ENCODE results near the gene EPG5.

DNA sequence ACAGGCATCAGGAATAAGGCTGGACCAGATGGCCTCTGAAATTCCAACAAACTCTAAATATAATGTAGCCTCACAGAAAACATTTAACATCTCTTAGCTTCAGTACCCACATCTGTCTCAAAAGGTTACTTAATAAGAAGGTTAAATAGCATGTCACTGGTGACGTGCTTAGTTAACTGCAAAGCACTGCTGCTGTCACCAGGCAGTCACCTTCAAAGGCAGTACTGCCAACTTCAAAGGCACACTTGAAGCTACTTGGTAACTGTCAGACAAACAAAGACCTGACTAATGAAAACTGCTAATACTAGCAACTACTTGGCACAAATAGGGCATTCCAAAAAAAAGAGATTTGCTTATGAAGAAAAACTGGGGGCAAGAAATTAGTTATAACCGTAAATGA is 36.2 kb downstream of the EPG5 start:
- TF ChIP-seq, protein P1, sequence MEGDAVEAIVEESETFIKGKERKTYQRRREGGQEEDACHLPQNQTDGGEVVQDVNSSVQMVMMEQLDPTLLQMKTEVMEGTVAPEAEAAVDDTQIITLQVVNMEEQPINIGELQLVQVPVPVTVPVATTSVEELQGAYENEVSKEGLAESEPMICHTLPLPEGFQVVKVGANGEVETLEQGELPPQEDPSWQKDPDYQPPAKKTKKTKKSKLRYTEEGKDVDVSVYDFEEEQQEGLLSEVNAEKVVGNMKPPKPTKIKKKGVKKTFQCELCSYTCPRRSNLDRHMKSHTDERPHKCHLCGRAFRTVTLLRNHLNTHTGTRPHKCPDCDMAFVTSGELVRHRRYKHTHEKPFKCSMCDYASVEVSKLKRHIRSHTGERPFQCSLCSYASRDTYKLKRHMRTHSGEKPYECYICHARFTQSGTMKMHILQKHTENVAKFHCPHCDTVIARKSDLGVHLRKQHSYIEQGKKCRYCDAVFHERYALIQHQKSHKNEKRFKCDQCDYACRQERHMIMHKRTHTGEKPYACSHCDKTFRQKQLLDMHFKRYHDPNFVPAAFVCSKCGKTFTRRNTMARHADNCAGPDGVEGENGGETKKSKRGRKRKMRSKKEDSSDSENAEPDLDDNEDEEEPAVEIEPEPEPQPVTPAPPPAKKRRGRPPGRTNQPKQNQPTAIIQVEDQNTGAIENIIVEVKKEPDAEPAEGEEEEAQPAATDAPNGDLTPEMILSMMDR (IDR thresholded peaks at IDR 0.05; ENCODE audit: insufficient read depth, low read length): no peak
- TF ChIP-seq POLR2AphosphoS5 (IDR thresholded peaks at IDR 0.05; ENCODE audit: low read depth): no peak
- TF ChIP-seq, protein P2, sequence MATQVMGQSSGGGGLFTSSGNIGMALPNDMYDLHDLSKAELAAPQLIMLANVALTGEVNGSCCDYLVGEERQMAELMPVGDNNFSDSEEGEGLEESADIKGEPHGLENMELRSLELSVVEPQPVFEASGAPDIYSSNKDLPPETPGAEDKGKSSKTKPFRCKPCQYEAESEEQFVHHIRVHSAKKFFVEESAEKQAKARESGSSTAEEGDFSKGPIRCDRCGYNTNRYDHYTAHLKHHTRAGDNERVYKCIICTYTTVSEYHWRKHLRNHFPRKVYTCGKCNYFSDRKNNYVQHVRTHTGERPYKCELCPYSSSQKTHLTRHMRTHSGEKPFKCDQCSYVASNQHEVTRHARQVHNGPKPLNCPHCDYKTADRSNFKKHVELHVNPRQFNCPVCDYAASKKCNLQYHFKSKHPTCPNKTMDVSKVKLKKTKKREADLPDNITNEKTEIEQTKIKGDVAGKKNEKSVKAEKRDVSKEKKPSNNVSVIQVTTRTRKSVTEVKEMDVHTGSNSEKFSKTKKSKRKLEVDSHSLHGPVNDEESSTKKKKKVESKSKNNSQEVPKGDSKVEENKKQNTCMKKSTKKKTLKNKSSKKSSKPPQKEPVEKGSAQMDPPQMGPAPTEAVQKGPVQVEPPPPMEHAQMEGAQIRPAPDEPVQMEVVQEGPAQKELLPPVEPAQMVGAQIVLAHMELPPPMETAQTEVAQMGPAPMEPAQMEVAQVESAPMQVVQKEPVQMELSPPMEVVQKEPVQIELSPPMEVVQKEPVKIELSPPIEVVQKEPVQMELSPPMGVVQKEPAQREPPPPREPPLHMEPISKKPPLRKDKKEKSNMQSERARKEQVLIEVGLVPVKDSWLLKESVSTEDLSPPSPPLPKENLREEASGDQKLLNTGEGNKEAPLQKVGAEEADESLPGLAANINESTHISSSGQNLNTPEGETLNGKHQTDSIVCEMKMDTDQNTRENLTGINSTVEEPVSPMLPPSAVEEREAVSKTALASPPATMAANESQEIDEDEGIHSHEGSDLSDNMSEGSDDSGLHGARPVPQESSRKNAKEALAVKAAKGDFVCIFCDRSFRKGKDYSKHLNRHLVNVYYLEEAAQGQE (IDR thresholded peaks at IDR 0.05; ENCODE audit: insufficient replicate concordance, low read depth): no peak
